ENCODE results near the gene TGM2.

GRCh38 chr20:38161412-38161774, 3.7 kb downstream of the TGM2 start:
- TF ChIP-seq CTCF (IDR thresholded peaks at IDR 0.05) (no peak), POLR2A (IDR thresholded peaks at IDR 0.05) (no peak), EP300 (IDR thresholded peaks at IDR 0.05) (no peak), POLR2AphosphoS5 (IDR thresholded peaks at IDR 0.05) (no peak)
